ENCODE measurements around the gene DNAI1.

GRCh38 chr9:34520096-34520495 lies 61.5 kb downstream of the DNAI1 start:
- TF ChIP-seq CTCF (IDR thresholded peaks at IDR 0.05; ENCODE audit: borderline replicate concordance, extremely low read depth, low read length, poor library complexity, severe bottlenecking) (no peak), EZH2 (IDR thresholded peaks at IDR 0.05; ENCODE audit: borderline replicate concordance, low read depth, low read length, severe bottlenecking) (no peak)

Data from DND-41 (cell line).